Activated CD8-positive, alpha-beta memory T cell treated with anti-CD3 and anti-CD28 coated beads for 24 hours (primary cell): ENCODE data around the gene RHOXF2.
"Not testable (repeated sequence)": the region's sequence is repeated elsewhere in the genome, so short reads cannot be mapped to it uniquely, and the experiment has no call there.

Source experiments
- DNase-seq: peaks from one replicate; pipeline ENCODE4 v3.0.0-alpha.2; 2020

RHOXF2 gene, protein sequence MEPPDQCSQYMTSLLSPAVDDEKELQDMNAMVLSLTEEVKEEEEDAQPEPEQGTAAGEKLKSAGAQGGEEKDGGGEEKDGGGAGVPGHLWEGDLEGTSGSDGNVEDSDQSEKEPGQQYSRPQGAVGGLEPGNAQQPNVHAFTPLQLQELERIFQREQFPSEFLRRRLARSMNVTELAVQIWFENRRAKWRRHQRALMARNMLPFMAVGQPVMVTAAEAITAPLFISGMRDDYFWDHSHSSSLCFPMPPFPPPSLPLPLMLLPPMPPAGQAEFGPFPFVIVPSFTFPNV

DNA sequence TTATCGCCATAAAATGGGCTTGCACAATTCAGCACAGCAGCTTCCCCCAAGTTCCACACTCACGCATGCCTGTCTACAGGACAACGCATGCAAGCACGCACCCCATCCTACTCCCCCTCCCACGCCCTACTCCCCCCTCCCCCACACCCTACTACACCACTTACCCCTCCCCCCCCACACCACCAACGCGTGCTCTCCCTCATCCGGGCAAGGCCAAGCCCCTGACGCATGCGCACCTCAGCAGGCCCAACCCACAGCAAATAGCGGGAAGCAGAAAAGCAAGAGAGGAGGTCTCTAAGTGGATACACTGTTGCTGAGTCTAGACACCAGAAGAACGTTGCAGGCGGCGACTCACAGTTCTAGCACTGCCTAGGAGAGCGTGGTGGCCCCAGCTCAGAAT, at the start of gene RHOXF2:
TSS of gene RHOXF2 (plus strand) at position 301 of the 400 bp plus-strand sequence. CDS start 138 bp downstream, outside the sequence.
- not testable (repeated sequence) for DNase-seq

DNA sequence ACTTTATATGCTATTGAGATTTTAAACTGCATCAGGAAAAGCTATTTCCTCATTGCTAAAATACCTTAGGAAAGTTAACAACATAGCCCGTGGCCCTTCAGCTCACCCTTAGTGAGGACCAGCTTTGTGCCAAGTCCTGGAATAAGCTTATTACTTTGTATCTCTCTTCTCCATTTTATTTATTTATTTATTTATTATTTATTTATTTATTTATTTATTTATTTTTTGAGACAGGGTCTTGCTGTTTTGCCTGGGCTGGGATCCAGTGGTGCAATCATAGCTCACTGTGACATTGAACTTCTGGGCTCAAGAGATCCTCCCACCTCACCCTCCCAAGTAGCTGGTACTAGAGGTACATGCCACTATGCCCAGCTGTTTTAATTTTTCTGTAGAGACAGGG, 49.0 kb upstream of the RHOXF2 start:
- no peak for DNase-seq

DNA sequence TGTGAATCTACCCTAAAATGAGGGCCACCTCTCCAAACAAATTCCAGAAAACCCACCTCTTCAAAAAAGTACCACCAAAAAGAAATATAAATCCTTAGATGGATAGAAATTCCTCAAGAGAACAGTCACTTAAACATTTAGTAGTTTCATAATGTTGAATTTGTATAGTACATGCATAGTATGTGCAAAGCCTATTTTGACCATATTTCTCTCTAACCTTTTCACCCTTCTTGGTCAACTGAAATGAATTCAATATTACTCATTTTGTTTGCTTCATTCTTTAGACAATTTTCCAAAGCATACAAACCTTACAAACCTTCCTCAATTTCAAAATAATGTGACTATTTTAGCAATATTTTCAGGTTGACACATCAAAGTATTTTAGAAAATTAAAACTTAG, 46.8 kb upstream of the RHOXF2 start:
- no peak for DNase-seq

DNA sequence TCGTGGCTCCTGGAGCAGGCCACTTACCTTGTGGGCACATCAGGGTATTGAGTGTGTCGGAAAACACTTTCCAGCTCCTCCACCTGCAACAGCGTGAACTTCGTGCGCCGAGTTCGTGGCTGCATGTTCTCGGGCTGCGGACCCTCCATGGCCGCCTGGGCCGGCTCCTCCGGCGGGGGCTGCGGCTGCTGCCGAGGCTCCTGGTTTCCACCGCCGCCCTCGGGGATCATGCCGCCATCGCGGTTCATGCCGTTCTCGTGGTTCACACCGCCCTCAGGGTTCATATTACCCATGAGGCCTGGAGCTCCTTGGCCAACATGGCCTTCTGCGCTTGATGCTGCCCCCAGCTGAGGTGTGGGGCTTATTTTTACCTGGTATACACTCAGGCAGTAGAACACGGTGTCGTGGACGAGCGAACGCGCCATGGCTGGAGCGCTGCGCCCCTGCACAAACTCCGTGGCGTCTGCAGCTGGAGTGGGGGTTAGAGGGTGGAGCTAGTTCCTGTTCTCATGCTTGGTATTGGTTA, 42.9 kb upstream of the RHOXF2 start, which contains the start of gene RHOXF1:
TSS of gene RHOXF1 (minus strand) at position 476 of the 526 bp plus-strand sequence. CDS start at position 425, 51 bp downstream.
- DNase-seq, result no peak

DNA sequence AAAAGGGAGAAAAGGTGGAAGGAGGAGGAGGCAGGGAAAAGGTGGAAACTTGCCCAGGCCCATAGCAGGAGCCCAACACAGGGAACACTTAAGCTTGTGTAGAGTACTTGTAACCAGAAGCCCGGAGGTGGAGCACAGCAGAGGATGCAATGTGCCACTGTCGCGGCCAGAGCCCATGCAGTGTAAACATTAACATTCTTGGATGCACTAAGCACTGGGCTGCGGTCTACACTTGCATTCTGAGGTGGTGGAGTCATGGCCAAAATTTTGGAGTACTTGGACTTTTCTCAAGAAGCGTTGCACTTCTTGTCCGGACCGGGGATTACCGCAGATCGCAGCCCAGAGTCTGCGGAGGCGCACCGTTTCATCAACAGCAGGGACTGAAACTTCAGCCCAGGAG, 38.2 kb upstream of the RHOXF2 start:
- DNase-seq, result no peak

DNA sequence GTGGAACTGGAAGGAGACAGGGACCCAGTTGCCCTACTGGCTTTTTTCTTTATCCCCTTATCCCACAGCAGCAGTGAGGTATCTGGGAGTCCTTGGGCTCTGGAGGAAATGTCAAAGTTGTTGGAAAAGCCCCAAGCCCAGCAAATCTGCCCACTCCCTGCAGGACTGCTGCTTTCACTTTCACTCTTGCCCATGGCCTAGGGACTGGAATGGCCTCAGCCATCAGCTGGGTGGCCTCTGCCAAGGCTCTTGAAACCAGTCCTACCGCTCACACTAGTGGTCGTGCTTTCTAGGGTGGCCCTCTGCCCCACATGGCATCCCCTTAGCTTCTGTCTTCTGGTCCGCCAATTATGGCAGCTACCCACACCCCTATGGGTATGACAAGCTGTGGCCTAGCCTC, 33.0 kb upstream of the RHOXF2 start:
- no peak for DNase-seq

DNA sequence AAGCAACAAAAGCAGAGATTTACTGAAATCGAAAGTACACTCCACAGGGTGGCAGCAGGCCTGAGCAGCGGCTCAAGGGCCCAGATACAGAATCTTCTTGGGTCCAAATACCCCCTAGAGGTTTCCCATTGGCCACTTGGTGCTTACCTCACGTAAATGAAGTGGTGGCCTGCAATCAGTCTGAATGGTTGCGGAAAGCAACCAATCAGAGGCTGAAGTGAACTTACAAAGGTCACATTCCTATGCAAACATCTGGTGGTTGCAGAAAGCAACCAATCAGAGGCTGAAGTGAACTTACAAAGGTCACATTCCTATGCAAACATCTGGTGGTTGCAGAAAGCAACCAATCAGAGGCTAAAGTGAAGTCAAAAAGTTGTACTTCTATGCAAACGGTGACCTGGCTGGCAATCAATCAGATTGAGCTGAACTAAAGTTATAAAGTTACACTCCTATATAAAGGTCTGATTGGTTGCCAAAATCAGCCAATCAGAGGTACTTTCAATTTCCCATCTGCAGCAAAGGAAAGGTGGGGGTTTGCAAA, 30.0 kb upstream of the RHOXF2 start:
- not testable (repeated sequence) for DNase-seq

DNA sequence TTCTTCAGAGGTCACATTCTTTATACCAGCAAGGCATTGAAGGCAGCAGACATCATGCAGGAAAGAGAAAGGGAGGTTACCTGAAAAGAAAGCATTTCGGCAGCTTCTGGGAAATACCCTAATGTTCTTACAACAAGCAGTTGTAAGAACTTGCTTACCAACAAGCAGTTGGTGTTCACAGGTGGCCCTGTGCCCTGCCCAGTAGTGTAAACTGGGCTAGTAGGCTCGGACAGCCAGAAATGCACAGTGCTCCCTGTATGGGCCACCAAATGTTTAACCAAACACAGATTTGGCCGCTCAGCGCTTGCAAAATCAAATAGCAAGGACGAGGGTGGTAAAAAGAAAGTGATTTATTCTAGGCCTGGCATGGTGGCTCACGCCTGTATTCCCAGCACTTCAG, 22.3 kb upstream of the RHOXF2 start:
- DNase-seq, result no peak

DNA sequence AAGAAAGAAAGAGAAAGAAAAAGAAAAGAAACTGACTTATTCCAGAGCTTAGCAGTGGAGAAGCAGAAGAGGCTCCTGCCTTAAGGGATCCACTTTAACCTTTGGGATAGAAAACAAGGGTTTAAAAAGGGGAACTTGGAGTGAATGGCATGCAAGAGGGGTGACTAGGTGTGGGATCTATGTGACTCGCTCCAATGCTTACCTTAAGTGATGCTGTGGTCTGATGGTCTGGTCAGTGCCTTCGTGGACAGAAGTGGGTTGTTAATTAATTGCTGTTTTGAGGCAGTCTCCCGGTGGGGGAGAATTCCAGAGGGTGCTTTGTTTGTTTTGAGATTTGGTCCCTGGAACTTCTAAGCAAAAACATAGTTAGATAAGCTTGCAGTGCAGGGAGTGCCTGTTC, 21.6 kb upstream of the RHOXF2 start:
- no peak for DNase-seq

DNA sequence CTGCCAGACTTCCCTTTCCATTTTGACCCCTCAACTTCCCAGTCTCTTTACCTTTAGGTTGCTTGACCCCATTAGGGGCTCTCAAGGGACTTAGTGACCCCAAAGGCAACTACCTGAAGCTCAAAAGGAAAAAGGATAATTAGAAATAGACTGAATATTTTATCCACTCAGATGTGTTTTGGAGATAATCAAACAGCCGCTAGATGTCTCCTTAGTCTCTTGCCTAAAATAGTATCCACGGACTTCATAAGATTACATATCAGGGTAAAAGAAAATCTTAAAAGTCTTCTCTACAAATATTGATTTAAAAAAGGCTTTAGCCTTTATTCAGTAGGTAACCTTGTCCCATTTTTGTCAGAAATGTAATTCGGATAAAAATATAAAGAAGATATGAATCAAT, 21.0 kb upstream of the RHOXF2 start:
- no peak for DNase-seq

DNA sequence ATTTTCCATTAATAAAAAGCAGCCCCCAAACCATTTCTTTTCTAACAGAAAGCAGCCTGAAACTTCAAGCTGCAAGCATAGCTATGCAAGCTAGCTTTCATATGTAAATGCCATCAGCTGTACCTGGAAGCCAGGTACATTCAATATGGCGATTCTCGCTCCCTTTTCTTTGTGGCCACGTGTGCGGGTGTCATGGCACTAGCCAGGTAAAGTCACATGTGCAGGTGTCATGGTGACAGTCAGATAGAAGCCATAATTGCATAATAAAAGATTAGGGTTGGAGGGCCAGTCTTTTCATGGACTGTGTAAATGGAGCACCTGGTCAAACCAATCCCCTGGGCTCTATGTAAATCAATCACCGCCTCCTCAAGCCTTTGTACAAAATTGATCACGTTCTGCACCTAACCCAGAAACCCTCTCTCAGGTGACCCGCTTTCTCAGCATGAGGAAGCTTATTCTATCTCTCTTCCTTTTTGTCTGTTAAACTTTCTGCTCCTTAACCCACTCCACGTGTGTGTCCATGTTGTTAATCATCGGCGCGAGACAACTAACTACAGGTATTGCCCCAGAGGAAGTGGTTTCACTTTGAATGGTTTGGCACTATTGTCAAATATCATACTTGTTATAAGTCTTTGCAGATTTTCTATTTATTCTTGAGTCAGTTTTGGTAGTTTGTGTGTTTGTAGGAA, 18.0 kb upstream of the RHOXF2 start:
- no peak for DNase-seq

DNA sequence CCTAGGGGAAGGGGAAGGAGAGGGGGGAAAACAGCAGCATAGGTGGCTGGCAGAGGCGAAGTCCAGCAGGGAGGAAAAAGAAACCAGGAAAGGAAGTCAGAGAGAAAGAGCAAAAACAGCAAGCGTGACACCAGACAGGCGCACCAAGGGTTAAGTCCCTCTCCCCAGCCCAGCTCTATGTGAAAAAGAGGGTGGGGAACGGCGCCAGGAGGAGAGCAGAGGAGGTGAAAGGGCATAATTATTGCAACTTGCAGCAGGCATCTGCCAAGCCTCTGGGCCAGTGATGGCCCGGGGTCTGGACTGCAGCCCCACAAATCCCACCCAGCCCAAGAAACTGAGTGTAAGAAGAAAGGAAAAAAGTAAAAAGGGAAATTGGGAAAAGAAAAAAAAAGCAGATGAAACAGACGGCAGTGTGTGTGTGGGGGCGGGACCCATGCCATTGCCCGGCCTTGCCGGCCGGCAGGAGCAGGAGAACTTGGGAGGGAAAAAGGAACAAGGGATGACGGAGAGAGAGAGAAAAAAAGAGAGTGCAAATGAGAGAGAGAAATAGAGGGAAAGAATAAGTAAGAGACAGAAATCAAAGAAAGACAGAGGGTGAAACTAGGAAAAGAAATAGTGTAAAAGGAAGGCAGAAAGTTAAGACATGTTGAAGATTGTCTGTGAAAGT, 14.1 kb upstream of the RHOXF2 start:
- no peak for DNase-seq

DNA sequence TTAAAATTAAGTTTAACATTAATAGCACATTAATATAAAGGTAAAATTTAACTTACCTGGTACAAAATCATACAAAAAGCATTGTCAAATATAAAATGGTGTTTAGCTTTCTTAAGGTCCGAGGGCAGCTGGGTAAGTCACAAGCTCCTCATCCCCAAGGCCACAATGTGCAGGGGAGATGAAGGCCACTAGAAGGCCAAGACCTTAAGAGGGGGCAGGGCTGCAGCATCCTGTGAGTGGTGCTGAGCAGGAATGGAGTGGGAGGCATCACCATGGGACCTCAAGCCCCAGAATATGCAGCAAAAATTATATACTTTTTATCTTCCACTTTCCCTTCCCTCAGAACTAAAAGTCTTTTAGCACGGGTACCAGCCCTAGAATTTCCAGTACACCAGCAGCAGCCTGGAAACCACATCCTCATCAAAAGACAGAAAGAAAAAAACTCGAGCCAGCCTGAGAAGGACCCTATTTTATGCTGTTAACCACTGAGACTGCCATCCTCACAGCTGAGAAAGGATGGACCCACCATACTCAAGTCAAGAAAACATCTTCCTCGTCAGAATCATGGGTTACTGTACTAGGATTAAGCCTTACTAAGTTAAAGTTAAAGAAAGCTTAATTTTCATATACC, 13.0 kb upstream of the RHOXF2 start:
- DNase-seq, result no peak

DNA sequence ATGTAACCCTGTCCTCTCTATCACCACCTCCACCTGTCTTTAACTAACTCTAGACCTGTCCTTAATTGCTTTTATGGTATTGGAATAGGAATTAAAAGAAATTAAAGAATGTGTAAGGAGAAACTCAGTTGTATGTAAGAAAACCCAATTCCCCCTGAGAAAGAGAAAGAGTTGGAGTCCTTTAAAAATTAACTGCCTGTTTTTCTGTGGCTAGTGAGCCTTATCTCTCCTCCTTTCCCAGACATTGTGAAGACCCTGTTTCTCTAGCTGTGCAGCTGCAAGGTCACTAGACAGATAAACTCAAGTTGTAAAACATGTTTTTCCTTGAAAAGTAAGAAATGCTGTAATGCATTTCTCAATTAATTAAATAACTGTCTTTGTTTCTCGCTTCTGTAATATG, 12.1 kb upstream of the RHOXF2 start:
- DNase-seq, result not testable (repeated sequence)

DNA sequence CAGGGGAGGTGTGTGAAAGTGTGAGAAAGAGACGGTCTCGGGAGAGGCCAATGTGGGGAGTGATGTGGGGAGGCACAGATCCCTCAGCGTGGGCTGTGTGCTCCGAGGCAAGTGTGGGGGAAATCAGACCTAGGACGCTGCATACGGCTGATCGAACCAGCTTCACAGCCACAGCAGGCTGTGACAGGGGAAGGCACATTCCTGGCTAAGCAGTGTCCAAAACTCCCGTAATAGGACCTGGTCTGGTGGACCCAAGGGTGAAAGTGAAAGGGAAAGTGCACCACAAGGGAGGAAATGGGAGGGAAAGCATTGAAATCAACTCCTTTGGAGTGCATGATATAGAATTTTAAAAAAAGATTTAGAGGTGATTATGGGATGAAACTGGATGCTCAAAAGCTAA, 10.9 kb upstream of the RHOXF2 start:
- no peak for DNase-seq

DNA sequence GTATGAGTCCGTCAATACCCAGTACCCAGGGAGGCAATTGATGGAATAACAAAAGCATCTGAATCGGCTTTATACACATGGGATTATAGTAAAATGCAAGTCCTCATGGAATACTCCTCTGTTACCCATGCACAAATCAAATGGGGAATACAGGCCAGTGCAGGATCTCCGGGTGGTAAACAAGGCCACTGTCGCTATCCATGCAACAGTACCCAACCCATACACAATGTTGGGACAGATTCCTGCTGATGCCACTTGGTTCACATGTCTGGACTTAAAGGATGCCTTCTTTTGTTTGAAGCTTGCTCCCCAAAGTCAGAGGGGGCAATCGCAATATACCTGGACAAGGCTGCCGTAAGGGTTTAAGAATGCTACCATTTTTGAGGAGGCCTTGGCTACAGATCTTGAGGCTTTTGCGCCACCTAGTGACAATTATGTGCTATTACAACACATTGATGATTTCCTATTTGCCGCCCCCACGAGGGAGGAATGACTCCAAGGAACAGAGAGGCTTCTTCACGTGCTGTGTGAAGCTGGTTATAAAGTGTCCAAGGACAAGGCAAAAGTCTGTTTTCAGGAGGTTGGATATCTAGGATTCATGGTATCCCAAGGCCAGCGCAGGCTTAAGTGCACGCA, 8.2 kb upstream of the RHOXF2 start:
- DNase-seq, result not testable (repeated sequence)

DNA sequence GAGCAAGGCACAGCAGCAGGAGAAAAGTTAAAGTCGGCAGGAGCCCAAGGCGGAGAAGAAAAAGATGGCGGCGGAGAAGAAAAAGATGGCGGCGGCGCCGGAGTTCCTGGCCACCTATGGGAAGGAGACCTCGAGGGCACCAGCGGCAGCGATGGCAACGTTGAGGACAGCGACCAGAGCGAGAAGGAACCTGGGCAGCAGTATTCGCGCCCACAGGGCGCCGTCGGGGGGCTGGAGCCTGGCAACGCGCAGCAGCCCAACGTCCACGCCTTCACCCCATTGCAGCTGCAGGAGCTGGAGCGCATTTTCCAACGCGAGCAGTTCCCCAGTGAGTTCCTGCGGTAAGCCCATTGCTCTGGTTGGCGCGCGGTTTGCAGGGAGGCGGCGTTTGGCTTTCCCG, 673 bp downstream of the RHOXF2 start:
- not testable (repeated sequence) for DNase-seq

DNA sequence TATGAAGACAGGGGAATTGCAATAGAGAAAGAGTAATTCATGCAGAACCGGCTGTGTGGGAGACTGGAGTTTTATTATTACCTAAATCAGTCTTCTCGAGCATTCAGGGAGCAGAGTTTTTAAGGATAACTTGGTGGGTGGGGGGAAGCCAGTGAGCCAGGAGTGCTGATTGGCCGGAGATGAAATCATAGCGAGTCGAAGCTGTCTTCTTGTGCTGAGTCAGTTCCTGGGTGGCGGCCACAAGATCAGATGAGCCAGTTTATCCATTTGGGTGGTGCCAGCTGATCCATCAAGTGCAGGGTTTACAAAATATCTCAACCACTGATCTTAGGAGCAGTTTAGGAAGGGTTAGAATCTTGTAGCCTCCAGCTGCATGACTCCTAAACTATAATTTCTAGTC, 34.8 kb downstream of the RHOXF2 start:
- not testable (repeated sequence) for DNase-seq

DNA sequence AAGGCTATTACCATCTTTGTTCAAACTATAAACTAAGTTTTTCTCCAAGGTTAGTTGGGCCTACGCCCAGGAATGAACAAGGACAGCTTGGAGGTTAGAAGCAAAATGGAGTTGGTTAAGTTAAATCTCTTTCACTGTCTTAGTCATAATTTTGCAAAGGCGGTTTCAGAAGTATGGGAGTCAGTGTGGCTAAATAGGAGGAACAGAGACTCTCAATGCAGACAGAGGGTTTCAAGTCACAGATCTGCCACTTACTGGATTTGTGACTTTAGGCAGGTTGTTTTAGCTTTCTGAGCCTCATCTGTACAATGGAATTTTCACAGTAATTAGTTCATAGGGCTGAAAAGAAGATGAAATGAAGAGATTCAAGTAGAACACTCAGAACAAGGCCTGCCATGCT, 35.3 kb downstream of the RHOXF2 start:
- DNase-seq, result not testable (repeated sequence)

DNA sequence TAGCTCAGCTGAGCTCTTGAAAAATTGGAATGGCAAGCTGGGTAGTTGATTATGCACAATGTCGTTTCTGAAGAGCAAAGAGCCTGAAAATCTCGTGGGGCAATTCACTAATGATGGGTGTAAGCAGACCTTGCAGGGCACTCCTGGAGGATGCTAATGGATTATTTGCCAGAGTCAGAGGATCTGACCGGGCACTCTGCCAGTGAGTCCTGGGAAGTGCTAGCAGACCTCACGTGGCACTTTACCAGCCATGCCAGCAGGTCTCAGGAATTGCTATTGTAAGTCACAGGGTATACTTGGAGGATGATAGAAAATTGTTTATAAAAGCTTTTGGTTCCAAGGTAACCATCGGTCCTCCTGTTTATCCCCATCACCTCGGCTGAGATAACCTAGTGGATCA, 37.4 kb downstream of the RHOXF2 start:
- not testable (repeated sequence) for DNase-seq

DNA sequence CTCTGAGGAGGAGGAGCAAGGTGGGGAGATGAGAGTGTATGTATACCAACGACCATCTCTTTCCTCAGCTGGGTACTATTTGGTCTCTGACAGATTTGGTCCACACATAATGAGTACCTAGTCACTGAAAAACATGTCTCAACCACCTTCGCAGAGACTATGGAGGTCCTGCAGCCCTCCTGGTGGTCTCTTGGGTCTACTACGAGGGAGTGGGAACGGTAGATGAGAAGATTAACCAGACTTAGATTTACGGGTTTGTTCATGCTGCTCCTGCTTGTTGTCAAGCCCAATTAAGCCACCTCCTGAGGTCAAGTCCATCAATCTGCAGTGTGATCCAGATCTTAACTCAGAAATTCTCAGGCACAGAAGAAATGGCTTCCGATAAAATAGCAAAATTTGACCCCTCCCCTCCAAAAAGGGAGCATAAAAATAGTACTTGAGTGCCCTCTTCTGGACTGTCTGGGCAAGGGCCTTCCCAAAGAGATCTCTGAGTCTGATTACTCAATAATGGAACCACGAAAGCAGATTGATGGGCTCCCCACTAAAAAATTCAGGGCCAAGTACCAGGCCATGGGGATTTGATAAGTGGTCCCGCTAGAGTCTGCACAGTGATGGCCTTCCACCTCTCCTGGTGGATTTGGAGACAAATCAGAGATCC, 38.3 kb downstream of the RHOXF2 start:
- not testable (repeated sequence) for DNase-seq

DNA sequence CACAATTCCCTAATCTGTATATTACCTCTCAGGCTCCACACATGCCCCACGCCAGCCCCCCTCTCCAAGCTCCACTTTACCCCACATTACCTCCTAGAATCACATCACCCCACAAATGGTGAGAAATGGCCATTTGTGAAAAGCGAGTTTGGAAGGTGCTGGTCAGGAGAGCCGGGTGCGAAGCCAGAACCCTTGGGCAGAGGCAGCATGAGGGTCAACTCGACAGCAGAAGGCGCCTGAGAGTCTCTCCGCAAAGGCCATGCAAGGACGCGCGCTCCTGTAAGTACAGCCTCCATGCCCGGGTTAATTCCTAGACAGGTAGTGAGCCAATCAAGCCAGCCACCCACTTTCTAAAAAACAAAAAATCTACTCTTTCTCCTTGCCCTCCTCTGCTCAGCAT, 42.4 kb downstream of the RHOXF2 start:
- no peak for DNase-seq
